Measurements from ENCODE around the gene AIG1. TPM values are rescaled to one million over a fixed set of nuclear protein-coding genes. Genes with fewer than 3 reads are reported as not detected.

The AIG1 gene
- total RNA-seq, 1 donor from 2014 or later: 7.2 TPM

DNA sequence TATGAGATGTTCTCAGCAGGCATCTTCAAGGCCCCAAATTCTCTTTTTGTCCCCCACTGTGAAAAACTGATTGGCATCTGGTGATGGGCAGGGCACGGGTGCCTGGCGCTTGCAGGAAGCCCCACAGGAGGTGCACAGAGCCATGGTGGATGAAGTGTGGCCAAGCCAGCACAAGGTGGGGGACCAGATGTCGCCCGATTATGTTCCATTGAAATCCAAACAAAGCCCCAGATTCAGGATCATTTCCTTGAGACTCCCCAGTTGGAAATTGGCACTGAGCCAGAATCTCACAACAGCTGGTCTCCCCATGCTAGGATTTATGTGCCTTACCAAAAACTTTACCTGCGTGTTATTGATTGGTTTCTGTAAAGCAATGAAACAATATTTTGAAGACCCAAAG is 203.7 kb downstream of the AIG1 start:
- TF ChIP-seq, protein P1, sequence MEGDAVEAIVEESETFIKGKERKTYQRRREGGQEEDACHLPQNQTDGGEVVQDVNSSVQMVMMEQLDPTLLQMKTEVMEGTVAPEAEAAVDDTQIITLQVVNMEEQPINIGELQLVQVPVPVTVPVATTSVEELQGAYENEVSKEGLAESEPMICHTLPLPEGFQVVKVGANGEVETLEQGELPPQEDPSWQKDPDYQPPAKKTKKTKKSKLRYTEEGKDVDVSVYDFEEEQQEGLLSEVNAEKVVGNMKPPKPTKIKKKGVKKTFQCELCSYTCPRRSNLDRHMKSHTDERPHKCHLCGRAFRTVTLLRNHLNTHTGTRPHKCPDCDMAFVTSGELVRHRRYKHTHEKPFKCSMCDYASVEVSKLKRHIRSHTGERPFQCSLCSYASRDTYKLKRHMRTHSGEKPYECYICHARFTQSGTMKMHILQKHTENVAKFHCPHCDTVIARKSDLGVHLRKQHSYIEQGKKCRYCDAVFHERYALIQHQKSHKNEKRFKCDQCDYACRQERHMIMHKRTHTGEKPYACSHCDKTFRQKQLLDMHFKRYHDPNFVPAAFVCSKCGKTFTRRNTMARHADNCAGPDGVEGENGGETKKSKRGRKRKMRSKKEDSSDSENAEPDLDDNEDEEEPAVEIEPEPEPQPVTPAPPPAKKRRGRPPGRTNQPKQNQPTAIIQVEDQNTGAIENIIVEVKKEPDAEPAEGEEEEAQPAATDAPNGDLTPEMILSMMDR (IDR thresholded peaks at IDR 0.05): no peak
- ChIA-PET CTCF (no interaction called here), POLR2A (no interaction called here)
- intact Hi-C loops (cut with micrococcal nuclease): no loop called here
- no peak overlapping the region for H3K27ac Mint-ChIP-seq
- H3K4me3 Mint-ChIP-seq: no peak overlapping the region
- ATAC-seq (ENCODE audit: low read depth): no peak
- peaks cover 2% of the 10 kb centered on the region for H3K36me3 Mint-ChIP-seq (ENCODE audit: low read depth)
- H3K27me3 Mint-ChIP-seq: no peaks in the 10 kb centered on the region
- DNase-seq: no peak
- peaks cover 3% of the 10 kb centered on the region for H3K9me3 Mint-ChIP-seq
- H3K4me1 Mint-ChIP-seq: no peaks in the 10 kb centered on the region

DNA sequence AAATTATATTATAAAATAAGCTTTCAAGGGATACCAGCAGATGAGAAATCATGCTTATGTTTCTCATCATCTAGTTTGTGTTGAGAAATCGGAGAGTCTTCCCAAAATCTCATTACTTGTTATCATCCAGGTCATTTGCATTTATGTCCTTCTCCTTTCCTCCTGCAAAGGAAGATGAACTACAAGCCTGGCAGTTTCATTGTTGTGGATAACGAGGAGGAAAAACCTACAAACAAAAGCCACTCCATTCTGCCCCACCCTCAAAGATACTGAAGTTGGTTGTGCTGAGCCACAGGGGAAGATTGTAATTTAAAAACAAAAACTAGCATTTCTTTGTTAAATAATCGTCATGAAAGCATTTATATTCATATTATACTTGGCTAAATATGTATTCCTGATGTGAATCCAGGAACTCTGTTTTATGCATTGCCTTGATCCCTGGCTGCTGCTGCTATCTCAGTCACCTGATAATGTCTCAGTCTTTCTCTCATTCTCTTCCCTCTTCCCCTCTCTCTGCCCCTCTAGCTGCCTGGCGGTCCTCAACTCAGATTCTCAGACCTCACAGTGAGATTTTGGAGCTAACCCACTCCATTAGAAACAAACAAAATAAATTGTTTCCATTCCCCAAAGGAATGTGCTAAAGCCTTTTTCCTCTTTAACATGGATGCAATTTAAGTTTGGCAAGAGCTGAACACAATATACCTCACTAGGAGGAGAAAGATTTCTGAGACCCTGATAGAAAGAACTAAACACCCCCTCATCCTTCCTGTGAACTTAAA is 204.5 kb downstream of the AIG1 start:
- intact Hi-C loops (cut with micrococcal nuclease): no loop called here
- Mint-ChIP-seq H3K4me1 (no peaks in the 10 kb centered on the region), H3K27ac (no peak overlapping the region), H3K9me3 (no peaks in the 10 kb centered on the region), H3K4me3 (no peak overlapping the region), H3K27me3 (no peaks in the 10 kb centered on the region), H3K36me3 (ENCODE audit: low read depth) (no peaks in the 10 kb centered on the region)
- TF ChIP-seq, protein P1 (IDR thresholded peaks at IDR 0.05): no peak
- ATAC-seq (ENCODE audit: low read depth) (no peak), DNase-seq (no peak)
- CTCF ChIA-PET: no interaction called here
- POLR2A ChIA-PET: no interaction called here

DNA sequence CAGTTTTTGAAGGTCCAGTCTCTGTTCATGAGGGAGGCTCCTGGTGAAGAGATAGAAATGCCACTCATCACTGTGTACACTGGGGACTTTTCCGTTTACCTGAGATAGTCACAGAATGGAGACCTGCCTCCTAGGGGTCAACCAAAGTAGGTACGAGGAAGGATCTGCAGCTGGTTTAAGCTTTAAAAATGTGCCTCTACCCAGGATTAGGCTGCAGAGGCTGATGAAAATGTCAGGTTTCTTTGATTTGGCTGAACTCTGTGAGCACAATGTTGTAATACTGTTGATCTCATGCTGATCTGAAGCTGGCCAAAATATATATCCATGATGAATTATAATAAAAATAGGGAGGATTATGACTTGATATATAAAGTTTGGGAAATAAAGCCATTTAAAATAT is 207.1 kb downstream of the AIG1 start:
- intact Hi-C loops (cut with micrococcal nuclease): no loop called here
- Mint-ChIP-seq H3K4me1 (no peaks in the 10 kb centered on the region), H3K9me3 (peaks cover 1% of the 10 kb centered on the region), H3K4me3 (no peak overlapping the region), H3K27ac (no peak overlapping the region), H3K36me3 (ENCODE audit: low read depth) (no peaks in the 10 kb centered on the region), H3K27me3 (no peaks in the 10 kb centered on the region)
- CTCF ChIA-PET: no interaction called here
- DNase-seq (no peak), ATAC-seq (ENCODE audit: low read depth) (no peak)
- POLR2A ChIA-PET: no interaction called here
- TF ChIP-seq, protein P1 (IDR thresholded peaks at IDR 0.05): no peak

DNA sequence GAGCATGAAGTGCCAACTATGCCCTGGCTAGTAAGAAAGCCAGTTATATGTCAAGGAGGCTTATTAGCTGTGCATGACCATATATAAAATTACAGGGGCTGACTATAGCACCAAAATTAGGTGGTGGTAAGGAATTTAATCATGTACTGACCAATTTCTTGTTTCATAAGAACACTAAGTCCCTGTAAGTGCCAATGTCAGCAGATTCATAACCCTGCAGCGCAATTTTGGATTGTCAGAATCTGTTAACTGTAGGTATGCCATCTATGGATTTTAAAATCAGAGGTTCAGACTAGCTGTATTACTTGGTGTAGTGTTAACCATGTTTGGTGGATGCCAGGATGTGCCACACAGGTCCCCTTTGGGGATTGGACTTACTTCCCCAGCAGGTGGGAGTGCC is 207.8 kb downstream of the AIG1 start:
- Mint-ChIP-seq H3K9me3 (peaks cover 4% of the 10 kb centered on the region), H3K4me1 (no peaks in the 10 kb centered on the region), H3K27ac (no peak overlapping the region), H3K4me3 (no peak overlapping the region), H3K27me3 (no peaks in the 10 kb centered on the region), H3K36me3 (ENCODE audit: low read depth) (no peaks in the 10 kb centered on the region)
- intact Hi-C loops (cut with micrococcal nuclease): no loop called here
- TF ChIP-seq, protein P1 (IDR thresholded peaks at IDR 0.05): no peak
- DNase-seq (no peak), ATAC-seq (ENCODE audit: low read depth) (no peak)
- CTCF ChIA-PET: no interaction called here
- POLR2A ChIA-PET: no interaction called here

DNA sequence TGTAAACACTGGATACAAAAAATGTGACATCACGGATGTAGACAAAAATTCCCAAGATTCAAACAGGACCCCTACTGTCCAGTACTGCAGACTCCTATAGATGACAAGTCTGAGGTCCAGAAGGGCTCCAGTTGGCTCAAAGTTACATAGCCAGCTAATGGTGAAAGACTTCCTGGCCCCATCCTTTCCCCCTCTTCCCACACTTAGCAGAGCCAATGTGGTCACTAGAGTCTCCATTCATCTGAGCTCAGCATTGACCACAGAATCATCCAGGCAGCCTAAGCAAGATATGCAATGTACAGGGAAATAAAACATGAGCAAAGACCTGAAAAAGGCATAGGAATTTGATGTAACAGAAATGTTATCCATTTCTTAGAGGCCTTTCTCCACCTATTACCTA is 209.3 kb downstream of the AIG1 start:
- Mint-ChIP-seq H3K9me3 (peaks cover 5% of the 10 kb centered on the region), H3K4me3 (no peak overlapping the region), H3K36me3 (ENCODE audit: low read depth) (no peaks in the 10 kb centered on the region), H3K4me1 (no peaks in the 10 kb centered on the region), H3K27me3 (no peaks in the 10 kb centered on the region), H3K27ac (no peak overlapping the region)
- ATAC-seq (ENCODE audit: low read depth) (no peak), DNase-seq (no peak)
- POLR2A ChIA-PET: no interaction called here
- CTCF ChIA-PET: no interaction called here
- TF ChIP-seq, protein P1 (IDR thresholded peaks at IDR 0.05): no peak
- intact Hi-C loops (cut with micrococcal nuclease): no loop called here

Measured in activated B cell treated with CpG ODN at 0.5 μM for 24 hours (primary cell).